ENCODE measurements around the gene PPP1R9B.

The PPP1R9B gene

DNA sequence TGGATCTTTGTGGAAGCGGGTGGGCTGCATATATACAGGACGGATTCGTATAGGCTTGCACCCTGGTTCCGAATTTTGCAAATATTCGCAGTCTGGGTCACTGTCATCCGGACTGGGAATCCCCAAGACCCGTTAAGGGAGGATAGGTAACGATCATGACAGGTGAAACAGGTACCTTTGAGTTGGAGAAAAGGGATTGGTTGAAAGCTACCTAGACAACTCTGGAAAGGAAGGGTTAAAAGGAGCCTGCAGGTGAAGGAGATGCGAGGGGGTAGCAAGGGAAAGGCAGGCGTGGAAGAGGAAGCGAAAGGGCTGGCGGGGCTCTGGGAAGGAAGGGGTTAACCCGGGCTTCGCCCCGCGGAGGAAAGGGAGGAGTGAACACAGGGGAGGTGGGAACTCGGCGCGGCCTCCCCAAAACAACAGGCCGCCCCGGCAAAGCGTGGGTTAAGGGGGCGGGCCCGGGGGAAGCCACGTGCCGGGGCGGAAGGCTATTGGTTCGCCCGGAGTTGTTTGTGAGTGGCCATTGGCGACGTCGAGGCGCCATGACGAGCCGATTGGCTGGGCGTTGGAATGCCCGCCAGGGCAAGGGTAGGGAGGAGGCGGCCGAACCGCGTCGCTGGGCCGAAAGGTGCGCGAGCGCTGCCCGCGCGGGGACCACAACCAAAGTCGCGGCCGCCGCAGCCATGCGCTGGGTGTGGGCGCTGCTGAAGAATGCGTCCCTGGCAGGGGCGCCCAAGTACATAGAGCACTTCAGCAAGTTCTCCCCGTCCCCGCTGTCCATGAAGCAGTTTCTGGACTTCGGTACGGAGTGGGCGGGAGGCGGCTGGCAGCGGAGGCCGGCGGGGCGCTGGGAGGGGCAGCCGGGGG, 55.5 kb downstream of the PPP1R9B start, which contains the start of gene PDK2:
TSS of gene PDK2 (plus strand) at position 599 of the 867 bp plus-strand sequence. CDS start at position 684, 85 bp downstream.
- peaks cover 17% of the 10 kb centered on the region for H3K4me1 ChIP-seq (ENCODE audit: control insufficient read depth, insufficient read depth, low read length)
- H3K9me3 ChIP-seq (replicated peaks; ENCODE audit: low read length), result no peaks in the 10 kb centered on the region
- H3K4me3 ChIP-seq (ENCODE audit: low read length), result peak within 1 kb of the TSS; percentile 79
- peak within 1 kb of the TSS; percentile 75 for H3K9ac ChIP-seq (ENCODE audit: low read depth, low read length)
- H3K36me3 ChIP-seq (ENCODE audit: insufficient read depth, low read length), result peaks cover 29% of the 10 kb centered on the region
- peak within 1 kb of the TSS; percentile 88 for H3K4me2 ChIP-seq (ENCODE audit: low read length)
- H3K27me3 ChIP-seq (ENCODE audit: control insufficient read depth, insufficient read depth, low read length), result no peaks in the 10 kb centered on the region

DNA sequence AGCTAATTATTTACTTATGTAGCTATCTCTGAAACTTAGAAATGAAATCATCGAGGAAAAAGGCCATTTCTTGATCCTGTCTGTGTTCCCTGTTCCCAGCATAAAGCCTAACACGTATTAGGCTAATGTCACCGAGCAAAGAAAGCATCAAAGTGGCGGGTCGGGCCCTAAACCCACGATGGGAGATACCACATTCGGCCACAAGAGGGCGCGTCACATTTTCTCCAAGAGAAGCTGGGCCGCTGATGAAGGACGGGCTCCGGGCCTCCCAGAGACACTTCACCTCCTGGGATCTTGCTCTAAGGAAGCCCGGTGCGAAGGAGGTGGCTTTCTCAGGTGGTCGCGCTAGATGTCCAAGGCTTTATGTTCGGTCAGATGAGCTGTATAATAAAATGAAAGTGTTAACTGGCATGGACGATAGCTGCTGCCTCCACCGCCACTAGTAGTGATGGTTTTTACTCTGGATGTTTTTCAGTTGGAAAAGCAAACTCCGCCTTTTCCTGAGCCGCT, 56.2 kb downstream of the PPP1R9B start:
- H3K4me2 ChIP-seq (ENCODE audit: low read length), result peak overlapping the region; percentile 88
- H3K36me3 ChIP-seq (ENCODE audit: insufficient read depth, low read length), result peaks cover 35% of the 10 kb centered on the region
- H3K4me3 ChIP-seq (ENCODE audit: low read length), result peak overlapping the region; percentile 79
- peak overlapping the region; percentile 30 for H3K9ac ChIP-seq (ENCODE audit: low read depth, low read length)
- H3K27me3 ChIP-seq (ENCODE audit: control insufficient read depth, insufficient read depth, low read length), result no peaks in the 10 kb centered on the region
- H3K4me1 ChIP-seq (ENCODE audit: control insufficient read depth, insufficient read depth, low read length), result peaks cover 13% of the 10 kb centered on the region
- H3K9me3 ChIP-seq (replicated peaks; ENCODE audit: low read length), result no peaks in the 10 kb centered on the region

DNA sequence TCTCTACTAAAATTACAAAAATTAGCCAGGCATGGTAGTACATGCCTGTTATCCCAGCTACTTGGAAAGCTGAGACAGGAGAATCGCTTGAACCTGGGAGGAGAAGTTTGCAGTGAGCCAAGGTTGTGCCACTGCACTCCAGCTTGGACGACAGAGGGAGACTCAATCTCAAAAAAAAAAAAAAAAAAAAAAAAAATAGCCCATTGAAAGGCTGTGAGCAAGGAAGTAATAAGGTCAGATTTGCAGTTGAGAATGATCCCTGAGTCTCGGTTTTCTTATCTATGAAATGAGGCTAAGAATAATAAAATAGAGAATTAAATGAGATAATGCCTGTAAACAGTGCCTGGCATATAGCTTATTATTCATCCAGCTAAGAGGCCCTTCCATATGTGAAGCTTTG, 56.7 kb downstream of the PPP1R9B start:
- Histone ChIP-seq H3K9me3 (replicated peaks; ENCODE audit: low read length) (no peaks in the 10 kb centered on the region), H3K9ac (ENCODE audit: low read depth, low read length) (peak overlapping the region; percentile 30), H3K27me3 (ENCODE audit: control insufficient read depth, insufficient read depth, low read length) (no peaks in the 10 kb centered on the region), H3K4me2 (ENCODE audit: low read length) (peak overlapping the region; percentile 88), H3K36me3 (ENCODE audit: insufficient read depth, low read length) (peaks cover 40% of the 10 kb centered on the region), H3K4me1 (ENCODE audit: control insufficient read depth, insufficient read depth, low read length) (peaks cover 13% of the 10 kb centered on the region), H3K4me3 (ENCODE audit: low read length) (no peak overlapping the region)

DNA sequence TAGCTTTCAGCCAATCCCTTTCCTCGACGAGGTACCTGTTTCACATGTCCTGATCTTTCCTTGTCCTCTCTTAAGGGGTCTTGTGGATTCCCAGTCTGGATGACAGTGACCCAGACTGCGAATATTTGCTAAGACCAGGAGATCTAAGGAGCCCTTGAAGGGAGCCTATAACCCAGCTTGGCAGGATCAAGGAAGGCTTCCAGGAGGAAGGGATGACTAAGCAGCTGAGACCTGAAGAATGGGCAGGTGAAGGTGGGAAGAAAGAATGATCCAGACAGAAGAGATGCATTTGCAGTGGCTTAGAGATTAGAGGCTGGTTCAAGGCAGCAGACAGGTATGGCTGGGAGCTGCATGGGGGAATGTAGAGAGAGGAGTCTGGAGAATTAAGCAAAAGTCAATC, 57.2 kb downstream of the PPP1R9B start:
- Histone ChIP-seq H3K4me1 (ENCODE audit: control insufficient read depth, insufficient read depth, low read length) (peaks cover 13% of the 10 kb centered on the region), H3K4me3 (ENCODE audit: low read length) (no peak overlapping the region), H3K9ac (ENCODE audit: low read depth, low read length) (peak overlapping the region; percentile 1), H3K27me3 (ENCODE audit: control insufficient read depth, insufficient read depth, low read length) (no peaks in the 10 kb centered on the region), H3K4me2 (ENCODE audit: low read length) (no peak overlapping the region), H3K36me3 (ENCODE audit: insufficient read depth, low read length) (peaks cover 46% of the 10 kb centered on the region), H3K9me3 (replicated peaks; ENCODE audit: low read length) (no peaks in the 10 kb centered on the region)

DNA sequence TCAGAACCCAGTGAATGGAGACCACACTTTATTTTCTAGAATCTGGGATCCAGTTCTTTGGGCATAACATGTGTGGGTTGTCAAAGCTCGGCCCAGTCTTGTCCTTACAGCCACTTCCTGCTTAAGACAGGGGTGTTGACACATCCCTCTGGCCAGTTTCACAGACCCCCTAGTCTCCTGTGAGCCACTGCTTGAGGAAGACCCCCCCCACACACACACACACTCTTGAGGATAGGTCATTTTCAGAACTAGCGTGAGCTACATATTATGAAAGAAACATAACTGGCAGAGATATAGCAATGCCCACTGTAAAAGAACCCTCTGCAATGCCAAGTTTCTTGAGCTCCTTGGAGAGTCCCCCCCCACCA, 58.6 kb downstream of the PPP1R9B start:
- Histone ChIP-seq H3K9ac (ENCODE audit: low read depth, low read length) (no peak overlapping the region), H3K4me1 (ENCODE audit: control insufficient read depth, insufficient read depth, low read length) (peaks cover 13% of the 10 kb centered on the region), H3K36me3 (ENCODE audit: insufficient read depth, low read length) (peaks cover 52% of the 10 kb centered on the region), H3K27me3 (ENCODE audit: control insufficient read depth, insufficient read depth, low read length) (no peaks in the 10 kb centered on the region), H3K9me3 (replicated peaks; ENCODE audit: low read length) (no peaks in the 10 kb centered on the region), H3K4me2 (ENCODE audit: low read length) (no peak overlapping the region), H3K4me3 (ENCODE audit: low read length) (no peak overlapping the region)

- H3K27me3 ChIP-seq (ENCODE audit: control insufficient read depth, insufficient read depth, low read length), result no peaks in the 10 kb centered on the region
- peaks cover 12% of the 10 kb centered on the region for H3K4me1 ChIP-seq (ENCODE audit: control insufficient read depth, insufficient read depth, low read length)
- H3K4me2 ChIP-seq (ENCODE audit: low read length), result no peak overlapping the region
- H3K4me3 ChIP-seq (ENCODE audit: low read length), result no peak overlapping the region
- no peaks in the 10 kb centered on the region for H3K9me3 ChIP-seq (replicated peaks; ENCODE audit: low read length)
- no peak overlapping the region for H3K9ac ChIP-seq (ENCODE audit: low read depth, low read length)
- H3K36me3 ChIP-seq (ENCODE audit: insufficient read depth, low read length), result peaks cover 57% of the 10 kb centered on the region
Measured at GRCh38 chr17:50090971-50091917, 59.2 kb downstream of the PPP1R9B start.

- Histone ChIP-seq H3K9me3 (replicated peaks; ENCODE audit: low read length) (no peaks in the 10 kb centered on the region), H3K4me3 (ENCODE audit: low read length) (no peak overlapping the region), H3K36me3 (ENCODE audit: insufficient read depth, low read length) (peaks cover 57% of the 10 kb centered on the region), H3K27me3 (ENCODE audit: control insufficient read depth, insufficient read depth, low read length) (no peaks in the 10 kb centered on the region), H3K9ac (ENCODE audit: low read depth, low read length) (no peak overlapping the region), H3K4me2 (ENCODE audit: low read length) (no peak overlapping the region), H3K4me1 (ENCODE audit: control insufficient read depth, insufficient read depth, low read length) (peaks cover 5% of the 10 kb centered on the region)
Measured at GRCh38 chr17:50090071-50090470, 60.4 kb downstream of the PPP1R9B start.

DNA sequence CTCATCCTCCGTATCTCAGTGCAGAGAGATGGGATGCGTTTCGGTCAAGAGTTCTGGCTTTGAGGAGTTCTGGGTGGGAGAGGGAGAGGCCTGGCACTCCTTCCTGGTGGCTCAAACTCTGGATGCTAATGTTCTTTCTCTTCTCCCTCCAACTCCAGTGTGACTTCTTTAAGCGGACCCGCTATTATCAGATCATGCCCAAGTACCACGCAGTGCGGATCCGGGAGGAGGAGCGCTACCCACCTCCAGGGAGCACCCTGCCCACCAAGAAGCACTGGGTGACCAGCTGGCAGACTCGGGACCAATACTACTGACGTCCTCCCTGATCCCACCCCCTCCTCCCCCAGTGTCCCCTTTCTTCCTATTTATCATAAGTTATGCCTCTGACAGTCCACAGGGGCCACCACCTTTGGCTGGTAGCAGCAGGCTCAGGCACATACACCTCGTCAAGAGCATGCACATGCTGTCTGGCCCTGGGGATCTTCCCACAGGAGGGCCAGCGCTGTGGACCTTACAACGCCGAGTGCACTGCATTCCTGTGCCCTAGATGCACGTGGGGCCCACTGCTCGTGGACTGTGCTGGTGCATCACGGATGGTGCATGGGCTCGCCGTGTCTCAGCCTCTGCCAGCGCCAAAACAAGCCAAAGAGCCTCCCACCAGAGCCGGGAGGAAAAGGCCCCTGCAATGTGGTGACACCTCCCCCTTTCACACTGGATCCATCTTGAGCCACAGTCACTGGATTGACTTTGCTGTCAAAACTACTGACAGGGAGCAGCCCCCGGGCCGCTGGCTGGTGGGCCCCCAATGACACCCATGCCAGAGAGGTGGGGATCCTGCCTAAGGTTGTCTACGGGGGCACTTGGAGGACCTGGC, 61.3 kb downstream of the PPP1R9B start:
- H3K27me3 ChIP-seq (ENCODE audit: control insufficient read depth, insufficient read depth, low read length), result no peaks in the 10 kb centered on the region
- H3K9ac ChIP-seq (ENCODE audit: low read depth, low read length), result no peak overlapping the region
- no peak overlapping the region for H3K4me3 ChIP-seq (ENCODE audit: low read length)
- peaks cover 62% of the 10 kb centered on the region for H3K36me3 ChIP-seq (ENCODE audit: insufficient read depth, low read length)
- H3K9me3 ChIP-seq (replicated peaks; ENCODE audit: low read length), result no peaks in the 10 kb centered on the region
- no peak overlapping the region for H3K4me2 ChIP-seq (ENCODE audit: low read length)
- no peaks in the 10 kb centered on the region for H3K4me1 ChIP-seq (ENCODE audit: control insufficient read depth, insufficient read depth, low read length)

GRCh38 chr17:50087912-50088405, 62.5 kb downstream of the PPP1R9B start:
- no peaks in the 10 kb centered on the region for H3K27me3 ChIP-seq (ENCODE audit: control insufficient read depth, insufficient read depth, low read length)
- H3K36me3 ChIP-seq (ENCODE audit: insufficient read depth, low read length), result peaks cover 68% of the 10 kb centered on the region
- no peak overlapping the region for H3K9ac ChIP-seq (ENCODE audit: low read depth, low read length)

GRCh38 chr17:50087246-50087911, 63.1 kb downstream of the PPP1R9B start:
- H3K4me3 ChIP-seq (ENCODE audit: low read length), result no peak overlapping the region
- H3K9ac ChIP-seq (ENCODE audit: low read depth, low read length), result no peak overlapping the region
- no peak overlapping the region for H3K4me2 ChIP-seq (ENCODE audit: low read length)
- no peaks in the 10 kb centered on the region for H3K9me3 ChIP-seq (replicated peaks; ENCODE audit: low read length)
- no peaks in the 10 kb centered on the region for H3K4me1 ChIP-seq (ENCODE audit: control insufficient read depth, insufficient read depth, low read length)
- H3K27me3 ChIP-seq (ENCODE audit: control insufficient read depth, insufficient read depth, low read length), result no peaks in the 10 kb centered on the region
- H3K36me3 ChIP-seq (ENCODE audit: insufficient read depth, low read length), result peaks cover 74% of the 10 kb centered on the region

More at GRCh38 chr17:50087912-50088405, 62.5 kb downstream of the PPP1R9B start:
- no peaks in the 10 kb centered on the region for H3K4me1 ChIP-seq (ENCODE audit: control insufficient read depth, insufficient read depth, low read length)
- no peaks in the 10 kb centered on the region for H3K9me3 ChIP-seq (replicated peaks; ENCODE audit: low read length)
- H3K4me3 ChIP-seq (ENCODE audit: low read length), result no peak overlapping the region
- H3K4me2 ChIP-seq (ENCODE audit: low read length), result no peak overlapping the region
